GM08714 (cell line): Measurements from ENCODE around the gene NRXN2.

ENCODE experiments used
- H3K4me3 ChIP-seq: fragments of 200-500 bp; sonication (Bioruptor generic); 2 replicates; pipeline ENCODE4 v1.5.1; 2014; ENCODE audit warnings: mild to moderate bottlenecking, low read length, inconsistent platforms
- ZNF274 ChIP-seq: IDR thresholded peaks from 2 replicates; pipeline ENCODE4 v1.6.1; 2012; ENCODE audit warnings: mild to moderate bottlenecking, low read depth, low read length

NRXN2 gene

DNA sequence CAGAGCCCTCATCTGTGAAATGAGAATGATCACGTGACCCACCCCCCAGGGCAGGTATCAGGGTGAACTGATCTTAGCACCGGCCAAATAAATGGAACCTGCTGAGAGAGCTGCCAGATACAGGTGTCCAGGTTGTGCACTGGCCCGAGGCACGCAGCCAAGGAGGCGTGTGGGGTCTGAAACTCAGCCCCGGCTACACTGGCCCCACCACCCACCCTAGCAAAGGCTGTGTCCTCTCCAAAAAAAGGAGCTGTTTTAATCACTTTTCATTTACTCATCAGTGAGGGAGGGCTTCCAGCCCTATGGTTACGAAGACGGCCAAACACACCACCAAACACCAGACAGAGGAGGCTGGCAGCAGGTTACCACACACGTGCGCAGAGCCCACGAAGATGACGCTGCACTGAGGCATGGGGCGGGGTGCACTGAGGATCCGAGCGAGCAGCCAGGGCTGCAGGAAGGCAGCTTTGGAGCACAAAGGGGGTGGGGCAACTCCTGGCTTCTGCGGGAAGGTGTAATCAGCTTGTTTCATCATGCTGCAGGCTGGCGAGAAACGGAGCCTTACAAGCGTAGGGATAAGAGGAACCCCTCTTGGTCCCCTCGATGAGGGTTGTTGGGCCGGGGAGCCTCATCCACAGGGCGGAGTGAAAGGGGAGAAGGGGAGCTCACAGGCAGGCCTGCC, 151.4 kb downstream of the NRXN2 start:
- H3K4me3 ChIP-seq: no peak overlapping the region
- TF ChIP-seq ZNF274: no peak

DNA sequence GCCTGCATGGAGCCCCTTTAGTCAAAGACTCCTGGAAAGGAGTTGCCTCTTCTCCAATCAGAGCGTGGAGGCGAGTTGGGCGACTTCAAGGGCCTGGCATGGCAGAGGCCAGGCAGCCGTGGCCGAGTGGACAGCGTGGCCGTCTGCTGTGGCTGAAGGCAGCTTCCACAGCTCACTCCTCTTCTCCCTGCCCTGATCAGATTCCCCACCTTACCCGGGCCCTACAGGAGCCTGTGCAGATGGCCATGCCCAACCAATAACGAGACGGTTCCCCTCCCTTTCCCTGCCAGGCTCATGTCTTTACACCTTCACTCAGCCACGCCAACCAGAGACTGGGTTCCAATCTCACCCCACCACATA, 152.0 kb downstream of the NRXN2 start:
- TF ChIP-seq ZNF274: no peak
- no peak overlapping the region for H3K4me3 ChIP-seq

DNA sequence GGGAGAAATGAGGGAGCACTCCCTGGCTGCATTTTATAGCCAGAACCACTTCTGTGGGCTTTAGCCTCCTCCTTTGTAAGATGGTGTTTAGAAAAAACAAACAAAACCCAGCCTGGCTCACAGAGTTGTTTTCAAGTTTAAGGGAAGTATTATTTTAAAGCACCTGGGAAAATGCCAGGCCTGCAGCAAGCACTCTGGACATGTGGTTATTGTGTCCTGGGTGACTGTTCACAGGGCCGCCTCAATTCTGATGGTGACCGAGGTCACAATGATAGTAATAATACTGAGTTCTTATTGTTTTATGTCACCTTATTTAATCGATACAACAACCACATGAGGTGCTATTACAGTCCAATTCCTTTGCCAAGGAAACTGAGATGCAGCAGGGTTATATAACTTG, 152.7 kb downstream of the NRXN2 start:
- TF ChIP-seq ZNF274: no peak
- H3K4me3 ChIP-seq: no peak overlapping the region

DNA sequence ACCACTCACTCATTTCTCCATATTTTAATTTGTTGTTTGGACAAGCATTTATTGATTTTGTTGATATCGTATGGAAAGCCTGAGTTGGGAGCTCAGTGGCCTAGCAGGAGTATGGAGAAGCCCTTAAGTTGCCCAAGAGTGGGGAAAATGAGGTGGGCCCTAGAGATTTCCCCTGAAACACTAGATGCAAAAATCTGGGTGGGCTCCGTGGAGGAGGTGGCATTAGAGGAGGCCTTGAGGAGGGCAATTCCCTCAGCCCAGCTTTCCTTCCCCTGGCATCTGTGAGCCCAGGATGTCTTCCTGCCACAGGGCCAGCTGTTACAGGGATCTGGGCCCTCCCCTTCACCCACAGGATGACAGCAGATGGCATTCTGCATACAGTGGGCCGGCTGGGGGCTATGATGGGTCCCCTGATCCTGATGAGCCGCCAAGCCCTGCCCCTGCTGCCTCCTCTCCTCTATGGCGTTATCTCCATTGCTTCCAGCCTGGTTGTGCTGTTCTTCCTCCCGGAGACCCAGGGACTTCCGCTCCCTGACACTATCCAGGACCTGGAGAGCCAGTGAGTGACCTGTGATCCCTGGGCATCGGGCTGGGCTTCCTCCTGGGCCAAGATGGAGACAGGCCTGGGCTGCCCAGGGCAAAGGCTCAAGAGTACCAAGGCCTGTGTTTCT, 153.6 kb downstream of the NRXN2 start:
- no peak overlapping the region for H3K4me3 ChIP-seq
- TF ChIP-seq ZNF274: no peak

DNA sequence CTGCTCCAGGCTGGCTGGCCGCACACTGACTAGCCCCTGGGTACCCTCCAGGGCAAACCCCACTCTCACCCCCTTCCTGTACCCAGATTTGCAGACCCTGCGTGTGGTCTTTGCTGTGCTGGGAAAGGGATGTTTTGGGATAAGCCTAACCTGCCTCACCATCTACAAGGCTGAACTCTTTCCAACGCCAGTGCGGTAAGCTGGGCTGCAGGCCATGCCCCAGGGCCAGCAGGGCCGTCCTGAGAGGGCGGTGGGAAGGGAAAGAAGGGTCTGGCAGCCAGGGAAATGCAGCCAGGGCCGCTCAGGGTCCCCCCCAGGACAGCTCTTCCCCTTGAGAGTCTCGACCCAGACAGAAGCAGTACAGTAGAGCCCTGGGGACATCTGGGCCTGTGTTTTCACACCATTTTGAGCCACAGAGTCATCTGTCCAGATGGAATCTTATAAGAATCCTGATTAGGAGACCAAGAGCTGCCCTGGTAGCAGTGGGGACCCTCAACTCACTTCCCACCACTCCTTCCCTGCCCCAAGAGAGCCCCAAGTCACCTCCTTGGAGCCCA, 154.3 kb downstream of the NRXN2 start:
- no peak for TF ChIP-seq ZNF274
- H3K4me3 ChIP-seq: no peak overlapping the region

DNA sequence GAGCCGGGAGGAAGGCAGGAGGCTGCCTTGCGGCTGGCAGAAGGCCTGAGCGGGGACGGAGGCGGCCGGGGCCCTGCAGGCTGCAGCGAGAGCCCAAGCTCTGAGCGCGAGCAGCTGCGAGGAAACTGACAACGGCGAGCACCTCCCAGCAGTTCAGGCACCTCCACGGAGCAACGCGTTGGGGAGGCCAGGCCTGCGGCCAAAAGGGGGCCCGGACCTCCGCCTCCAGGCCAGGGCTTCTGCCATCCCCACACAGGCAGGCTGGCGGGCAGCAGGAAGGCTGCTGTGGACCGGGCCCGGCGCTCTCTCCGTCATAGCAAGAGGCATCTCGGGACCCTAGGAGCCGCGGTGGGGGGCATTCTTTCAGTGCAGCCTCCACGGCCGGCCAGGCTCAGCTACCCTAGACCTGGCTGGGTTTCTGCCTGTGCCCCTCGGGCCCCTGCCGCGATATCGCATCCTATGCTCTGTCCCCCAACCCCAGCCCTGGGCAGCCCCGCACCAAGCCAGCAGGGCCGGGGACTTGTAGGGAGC, 154.9 kb downstream of the NRXN2 start:
- no peak overlapping the region for H3K4me3 ChIP-seq

DNA sequence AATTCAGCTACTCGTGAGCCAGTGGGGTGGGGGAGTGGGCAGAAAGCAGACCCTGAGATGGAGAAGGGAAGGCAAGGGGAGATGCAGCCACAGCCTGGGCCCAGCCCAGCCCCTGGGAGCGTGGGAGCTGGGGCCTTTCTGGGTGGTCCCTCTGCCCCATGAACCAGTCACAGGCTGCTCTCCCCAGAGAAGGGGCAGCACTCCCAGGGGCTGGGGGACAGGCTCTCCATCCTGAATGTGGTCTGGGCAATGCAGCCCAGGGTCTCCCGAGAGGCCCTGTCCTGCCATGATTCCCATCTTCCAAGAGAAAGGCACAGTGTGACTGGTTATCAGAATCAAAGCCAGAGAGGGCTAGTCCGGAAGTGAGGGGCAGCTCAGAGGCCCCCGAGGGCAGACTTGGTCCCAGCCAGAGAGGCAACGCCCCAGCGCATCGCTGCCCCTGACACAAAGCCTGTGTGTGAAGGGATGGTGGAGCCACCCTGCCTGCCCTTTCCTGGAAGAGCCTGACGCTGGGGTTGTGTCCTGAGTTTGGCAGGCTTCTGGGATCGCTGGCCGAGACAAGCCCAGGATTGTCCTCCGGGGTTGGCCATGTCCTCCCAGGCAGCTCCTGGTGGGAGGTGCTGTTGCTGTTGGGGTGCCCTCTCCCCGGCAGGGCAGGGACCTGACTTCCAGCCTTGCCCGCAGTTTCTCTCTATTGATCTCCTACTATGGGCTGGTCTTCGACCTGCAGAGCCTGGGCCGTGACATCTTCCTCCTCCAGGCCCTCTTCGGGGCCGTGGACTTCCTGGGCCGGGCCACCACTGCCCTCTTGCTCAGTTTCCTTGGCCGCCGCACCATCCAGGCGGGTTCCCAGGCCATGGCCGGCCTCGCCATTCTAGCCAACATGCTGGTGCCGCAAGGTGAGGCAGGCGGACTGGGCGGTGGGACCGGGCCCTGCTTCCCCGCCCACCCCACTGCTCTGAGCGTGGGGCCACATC, 155.8 kb downstream of the NRXN2 start:
- no peak for TF ChIP-seq ZNF274
- H3K4me3 ChIP-seq: no peak overlapping the region

More for the DNA sequence above, 154.9 kb downstream of the NRXN2 start:
- no peak for TF ChIP-seq ZNF274

DNA sequence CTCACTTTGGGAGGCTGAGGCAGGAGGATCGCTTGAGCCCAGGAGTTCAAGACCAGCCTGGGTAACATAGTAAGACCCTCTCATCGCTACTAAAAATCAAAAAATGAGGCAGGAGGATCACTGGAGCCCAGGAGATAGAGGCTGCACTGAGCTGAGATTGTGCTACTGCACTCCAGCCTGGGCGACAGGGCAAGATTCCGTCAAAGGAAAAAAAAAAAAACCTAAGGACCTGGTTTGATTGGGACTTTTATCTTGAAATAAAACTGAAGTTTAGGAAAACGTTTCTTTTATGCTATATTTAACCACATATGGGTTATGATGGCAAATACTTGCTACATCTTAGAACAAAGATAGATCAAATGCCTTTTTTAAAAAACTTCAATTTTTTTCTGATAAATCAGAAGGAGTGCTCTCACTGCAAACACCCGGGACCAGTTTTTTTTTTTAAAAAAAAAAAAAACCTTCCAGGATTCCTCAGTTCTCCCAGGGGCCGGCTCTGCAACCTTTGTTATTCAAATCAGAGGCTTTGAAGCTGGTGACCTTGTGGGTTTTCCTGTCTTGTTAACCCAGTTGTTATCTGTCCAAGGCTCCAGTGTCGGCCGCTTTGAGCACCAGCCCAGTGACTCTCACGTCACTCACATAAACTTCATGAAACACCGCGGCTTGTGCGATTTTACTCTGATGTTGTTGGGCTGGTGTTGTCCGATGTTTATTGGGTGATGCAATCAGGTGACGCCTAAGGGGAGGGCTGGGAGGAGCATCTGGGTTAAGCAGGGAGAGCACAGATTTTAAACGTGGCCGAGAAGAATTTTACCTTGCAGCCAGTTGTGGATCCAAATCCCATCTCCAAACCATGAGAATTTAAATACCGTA, 156.7 kb downstream of the NRXN2 start:
- no peak overlapping the region for H3K4me3 ChIP-seq
- TF ChIP-seq ZNF274: no peak

DNA sequence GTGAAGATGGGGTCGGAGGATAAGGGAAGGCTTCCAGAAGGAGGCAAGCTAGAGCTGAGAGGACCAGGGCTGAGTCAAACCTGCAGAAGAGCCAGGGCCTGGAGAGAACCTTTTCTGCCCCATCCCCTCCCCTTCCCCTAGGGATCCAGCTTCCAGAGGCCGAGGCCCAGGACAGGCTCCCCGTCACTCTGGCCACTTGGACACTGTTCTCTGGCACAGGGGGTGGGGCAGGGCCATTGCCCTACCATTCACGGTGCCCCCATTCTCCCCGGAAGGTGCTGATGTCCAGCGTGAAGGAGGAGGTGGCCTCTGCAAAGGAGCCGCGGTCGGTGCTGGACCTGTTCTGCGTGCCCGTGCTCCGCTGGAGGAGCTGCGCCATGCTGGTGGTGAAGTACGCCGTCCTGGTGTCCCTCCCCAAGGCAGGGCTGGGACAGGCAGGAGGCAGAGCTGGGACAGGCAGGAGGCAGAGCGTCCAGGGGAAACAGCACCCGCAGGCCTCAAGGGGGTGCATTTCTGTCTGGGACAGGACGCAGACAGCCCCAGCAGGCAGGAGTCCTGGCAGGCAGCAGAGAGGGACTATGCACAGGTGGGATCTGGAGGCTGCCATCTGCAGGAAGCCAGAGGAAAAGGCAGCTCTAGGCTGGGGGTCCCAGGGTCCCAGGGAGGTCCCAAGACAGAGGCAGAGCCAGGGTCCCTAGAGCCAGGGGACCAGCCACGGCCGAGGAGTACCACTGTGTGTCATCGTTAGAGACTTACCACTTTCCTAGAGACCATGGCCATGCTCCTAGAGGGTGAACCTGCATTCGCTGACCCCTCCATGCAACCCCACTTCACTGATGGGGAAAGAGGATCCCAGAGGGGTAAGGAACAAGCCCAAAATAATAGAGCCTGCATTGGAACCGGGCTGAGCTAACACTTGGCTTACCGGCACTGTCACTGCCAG, 157.8 kb downstream of the NRXN2 start:
- no peak overlapping the region for H3K4me3 ChIP-seq
- TF ChIP-seq ZNF274: no peak

DNA sequence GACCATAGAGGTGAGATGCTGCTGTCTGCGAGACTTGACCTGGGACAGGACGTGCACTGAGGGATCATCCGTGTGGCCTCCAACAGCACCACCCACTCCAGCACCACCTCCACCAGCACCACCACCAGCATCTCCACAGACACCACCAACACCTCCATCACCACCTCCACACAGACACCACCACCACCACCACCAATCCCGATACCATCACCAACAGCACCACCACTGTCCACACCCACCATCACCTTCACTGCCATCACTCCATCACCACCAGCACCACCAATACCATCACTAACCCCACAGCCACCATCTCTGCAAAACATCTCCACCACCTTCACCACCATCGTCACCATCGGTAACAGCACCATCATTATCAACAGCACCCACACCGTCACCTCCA, 158.6 kb downstream of the NRXN2 start:
- TF ChIP-seq ZNF274: no peak
- H3K4me3 ChIP-seq: no peak overlapping the region

DNA sequence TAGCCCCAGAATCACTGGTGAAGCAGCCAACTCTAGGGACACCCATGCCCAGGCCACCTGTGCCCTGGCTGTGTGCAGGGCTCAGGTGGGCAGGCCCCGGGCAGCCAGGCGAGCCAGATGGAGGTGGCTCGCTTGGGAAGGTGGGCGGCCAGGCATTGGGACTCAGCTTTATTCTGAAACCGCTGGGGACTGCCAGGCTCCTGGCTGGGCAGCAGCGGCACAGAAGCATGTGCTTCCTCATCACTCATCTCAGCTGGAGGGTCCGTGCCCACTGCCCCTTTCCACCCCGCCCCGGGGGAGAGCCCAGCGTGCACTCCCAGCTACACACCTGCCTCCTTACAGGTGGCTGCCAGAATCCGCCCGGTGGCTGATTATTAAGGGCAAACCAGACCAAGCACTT, 159.0 kb downstream of the NRXN2 start:
- TF ChIP-seq ZNF274: no peak

DNA sequence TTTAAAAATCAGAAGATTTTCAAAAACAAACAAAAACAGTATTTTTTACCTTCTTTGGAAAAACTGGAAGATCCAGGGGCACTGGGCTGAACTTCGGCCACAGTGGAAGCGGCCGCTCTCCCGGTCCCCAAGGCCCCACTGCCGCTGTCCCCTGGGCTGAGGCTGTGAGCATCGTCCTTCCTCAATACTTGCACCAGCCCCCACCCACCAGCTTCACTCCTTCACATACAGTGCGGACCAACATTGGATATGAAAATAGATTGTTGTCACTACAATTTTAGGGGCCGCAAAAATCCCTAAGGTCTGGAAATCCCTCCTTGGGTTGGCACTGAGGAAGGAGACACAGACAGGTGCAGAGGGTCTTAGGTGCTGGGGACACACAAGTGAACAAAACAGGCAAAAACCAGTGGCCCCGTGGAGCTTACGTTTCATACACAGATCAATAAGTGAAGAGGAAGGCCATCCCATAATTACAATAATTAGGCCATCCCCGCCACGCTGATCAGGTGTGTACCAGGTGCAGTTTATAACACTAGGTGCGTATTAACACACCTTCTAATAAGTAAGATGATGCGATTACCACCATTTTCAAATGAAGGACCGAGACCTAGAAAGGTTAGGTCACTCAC, 160.2 kb downstream of the NRXN2 start:
- no peak overlapping the region for H3K4me3 ChIP-seq
- no peak for TF ChIP-seq ZNF274

More for the DNA sequence above, 159.0 kb downstream of the NRXN2 start:
- H3K4me3 ChIP-seq: no peak overlapping the region
